ENCODE measurements around the gene KCNK17.

KCNK17 gene

GRCh38 chr6:39313526-39314272 lies 520 bp downstream of the KCNK17 start:
- no peaks in the 10 kb centered on the region; the same call in none of the 2 replicates for H3K27me3 ChIP-seq (replicated peaks; ENCODE audit: control insufficient read depth, insufficient read depth, low read length)
- no peaks in the 10 kb centered on the region for H3K36me3 ChIP-seq (ENCODE audit: control insufficient read depth, insufficient read depth, low read length)
- DNase-seq (ENCODE audit: extremely low read depth, insufficient read length), result no peak
- H3K4me3 ChIP-seq (replicated peaks; ENCODE audit: low read depth, low read length), result no peak overlapping the region
- no peak for TF ChIP-seq CTCF (IDR thresholded peaks at IDR 0.05; ENCODE audit: insufficient read depth, low read length, poor library complexity, severe bottlenecking)

- Histone ChIP-seq H3K4me3 (replicated peaks; ENCODE audit: low read depth, low read length) (no peak overlapping the region), H3K36me3 (ENCODE audit: control insufficient read depth, insufficient read depth, low read length) (no peaks in the 10 kb centered on the region), H3K27me3 (replicated peaks; ENCODE audit: control insufficient read depth, insufficient read depth, low read length) (no peaks in the 10 kb centered on the region; the same call in none of the 2 replicates)
- DNase-seq (ENCODE audit: extremely low read depth, insufficient read length), result no peak
- no peak for TF ChIP-seq CTCF (IDR thresholded peaks at IDR 0.05; ENCODE audit: insufficient read depth, low read length, poor library complexity, severe bottlenecking)
Observed at GRCh38 chr6:39312912-39313525, 1.2 kb downstream of the KCNK17 start.

GRCh38 chr6:39310542-39310941 lies 3.7 kb downstream of the KCNK17 start:
- DNase-seq (ENCODE audit: extremely low read depth, insufficient read length), result no peak
- Histone ChIP-seq H3K27me3 (replicated peaks; ENCODE audit: control insufficient read depth, insufficient read depth, low read length) (no peaks in the 10 kb centered on the region; the same call in none of the 2 replicates), H3K4me3 (replicated peaks; ENCODE audit: low read depth, low read length) (no peak overlapping the region), H3K36me3 (ENCODE audit: control insufficient read depth, insufficient read depth, low read length) (no peaks in the 10 kb centered on the region)
- TF ChIP-seq CTCF (IDR thresholded peaks at IDR 0.05; ENCODE audit: insufficient read depth, low read length, poor library complexity, severe bottlenecking), result no peak

- H3K36me3 ChIP-seq (ENCODE audit: control insufficient read depth, insufficient read depth, low read length), result no peaks in the 10 kb centered on the region
- H3K4me3 ChIP-seq (replicated peaks; ENCODE audit: low read depth, low read length), result no peak overlapping the region
- peak; percentile 24 for DNase-seq (ENCODE audit: extremely low read depth, insufficient read length)
- peak; percentile 88 for TF ChIP-seq CTCF (IDR thresholded peaks at IDR 0.05; ENCODE audit: insufficient read depth, low read length, poor library complexity, severe bottlenecking)
- no peaks in the 10 kb centered on the region; the same call in none of the 2 replicates for H3K27me3 ChIP-seq (replicated peaks; ENCODE audit: control insufficient read depth, insufficient read depth, low read length)
Observed at GRCh38 chr6:39309942-39310531, 4.2 kb downstream of the KCNK17 start.

GRCh38 chr6:39307462-39307861 lies 6.8 kb downstream of the KCNK17 start:
- no peak for DNase-seq (ENCODE audit: extremely low read depth, insufficient read length)

More at GRCh38 chr6:39307462-39307861, 6.8 kb downstream of the KCNK17 start:
- no peaks in the 10 kb centered on the region for H3K36me3 ChIP-seq (ENCODE audit: control insufficient read depth, insufficient read depth, low read length)
- no peaks in the 10 kb centered on the region; the same call in none of the 2 replicates for H3K27me3 ChIP-seq (replicated peaks; ENCODE audit: control insufficient read depth, insufficient read depth, low read length)
- H3K4me3 ChIP-seq (replicated peaks; ENCODE audit: low read depth, low read length), result no peak overlapping the region
- no peak for TF ChIP-seq CTCF (IDR thresholded peaks at IDR 0.05; ENCODE audit: insufficient read depth, low read length, poor library complexity, severe bottlenecking)
